ENCODE data around the gene CPNE8.

DNA sequence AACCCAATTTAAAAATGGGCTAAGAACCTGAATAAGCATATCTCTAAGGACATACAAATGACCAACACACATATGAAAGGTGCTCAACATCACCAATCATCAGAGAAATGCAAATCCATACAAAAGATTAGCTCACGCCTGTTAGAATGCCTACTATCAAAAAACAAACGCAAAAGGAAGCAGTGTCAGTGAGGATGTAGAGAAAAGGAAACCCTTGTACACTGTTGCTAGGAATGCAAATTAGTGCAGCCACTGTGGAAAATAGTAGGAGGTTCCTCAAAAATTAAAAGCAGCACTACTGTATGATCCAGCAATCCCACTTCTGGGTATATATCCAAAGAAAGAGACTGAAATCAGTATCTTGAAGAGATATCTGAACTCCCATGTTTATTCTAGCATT, 133.0 kb downstream of the CPNE8 start:
- TF ChIP-seq GATA2 (IDR thresholded peaks at IDR 0.05; ENCODE audit: low read depth, low read length) (no peak), GATA3 (IDR thresholded peaks at IDR 0.05; ENCODE audit: low read depth, low read length) (no peak)
